Psoas muscle (tissue), 8 donors: ENCODE measurements around the gene RAB17. TPM values are rescaled to one million over a fixed set of nuclear protein-coding genes. Genes with fewer than 3 reads are reported as not detected.

Source experiments
- ATAC-seq, 4 donors: fragments of 200-7000 bp; cut with Tn5 transposase; one replicate each; pipeline ENCODE4 v1.9.1; 2020; ENCODE audit warnings: moderate library complexity in 3 of 4, mild to moderate bottlenecking in 2 of 4
- DNase-seq, 2 donors: peaks; one replicate each; pipeline ENCODE4 v3.0.0-alpha.2; 2020
- H3K27ac ChIP-seq: fragments of 200-600 bp; one replicate; pipeline ENCODE4 v1.8.0; 2022
- H3K27me3 ChIP-seq, 3 donors: fragments of 200-600 bp in 1 of 3; one replicate each; pipeline versions ENCODE4 v1.6.1 to v1.8.0; 2013 to 2022; ENCODE audit warnings: low read length in 2 of 3, mild to moderate bottlenecking in 2 of 3, moderate library complexity in 1 of 3; ENCODE audit not compliant: insufficient read depth in 3 of 3
- H3K36me3 ChIP-seq, 2 donors: fragments of 200-600 bp in 1 of 2; one replicate each; pipeline versions ENCODE4 v1.6.1 to v1.8.0; 2013 to 2022; ENCODE audit warnings: low read depth in 1 of 2, mild to moderate bottlenecking in 1 of 2, moderate library complexity in 1 of 2; ENCODE audit not compliant: insufficient read depth in 1 of 2
- H3K4me1 ChIP-seq: fragments of 200-600 bp; one replicate; pipeline ENCODE4 v1.8.0; 2022
- H3K4me3 ChIP-seq: fragments of 200-600 bp; one replicate; pipeline ENCODE4 v1.8.0; 2022; ENCODE audit warnings: mild to moderate bottlenecking
- H3K9me3 ChIP-seq: fragments of 200-600 bp; one replicate; pipeline ENCODE4 v1.8.0; 2022
- WGBS, 3 donors: extraction: QIAGEN DNeasy Blood & Tissue Kit; methylation state at CpG; one replicate each; pipeline versions ENCODE4 v1.1.6 to v1.1.7; 2013; 5-methylcytosine and 5-hydroxymethylcytosine counted together
- intact Hi-C, 2 donors: fragments of 100-400 bp; cut with DNase I; formaldehyde crosslinking; loops; one replicate each; pipeline versions ENCODE4 v1.11.0 to v1.14.2; 2022
- polyA plus RNA-seq, 3 donors: library from polyadenylated mRNA; stranded (reverse); fragments of 200-250 nt; gene quantifications; one replicate each; pipeline ENCODE4 v1.2.3, GENCODE V29; 2013
- total RNA-seq, 4 donors: library from RNA; stranded (reverse); fragmentation: NEBNext Ultra II Directional in 2 of 4; extraction: Animal tissue kit (Norgen Biotek cat#: 25700) in 2 of 4; gene quantifications; one replicate each; pipeline versions ENCODE4 v1.2.1 to v1.2.4, GENCODE V29; 2021 to 2023
- TF ChIP-seq, protein P1 (sequence below): fragments of 200-600 bp; IDR thresholded peaks from one replicate; pipeline ENCODE4 v1.8.0; 2022; ENCODE audit warnings: antibody characterized with exemption
- donor health status: healthy with polysubstance abuse.
- donor health status: DM: no; HTN: no; CAD: no; lungs with moderate emphysema.
- donor health status: Bipolar disorder and iron deficiency.
- donor health status: healthy.
- donor health status: DM: yes; HTN: yes; CAD: no.
- donor health status: DM: no; HTN: no; CAD: no.
- donor health status: DM: no; HTN: no; CAD: no.
- donor health status: DM: yes; HTN: yes; CAD: no.

Gene RAB17
- total and polyA plus RNA-seq, 7 donors, result 0.52 to 1.5 (median 1.2) TPM

DNA sequence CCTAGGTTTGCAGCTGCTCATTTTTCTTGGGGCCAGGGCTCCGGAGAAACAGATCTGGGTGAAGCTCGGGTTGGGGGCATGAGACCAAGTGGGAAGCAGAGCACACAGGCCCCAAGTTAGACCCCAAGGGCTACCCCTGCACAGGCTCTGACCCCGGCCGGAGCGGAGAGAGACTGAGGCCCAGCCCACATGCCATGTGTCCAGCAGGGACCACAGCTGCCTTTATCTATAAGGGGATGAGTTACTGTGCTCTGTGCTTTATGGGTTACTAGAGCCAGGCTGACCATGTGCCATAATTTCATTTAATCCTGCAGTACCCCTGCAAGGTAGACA lies 54.5 kb downstream of the RAB17 start:
- intact Hi-C loops, result no loop called here
- no peak for DNase-seq
- H3K4me3 ChIP-seq, result no peak overlapping the region
- H3K27me3 ChIP-seq, result no peaks in the 10 kb centered on the region
- 77 to 94% (median 93%) methylated on average over 5 of the region's 5 CpGs for WGBS, 3 donors
- H3K36me3 ChIP-seq, result no peaks in the 10 kb centered on the region
- no peak for ATAC-seq
- TF ChIP-seq, protein P1, sequence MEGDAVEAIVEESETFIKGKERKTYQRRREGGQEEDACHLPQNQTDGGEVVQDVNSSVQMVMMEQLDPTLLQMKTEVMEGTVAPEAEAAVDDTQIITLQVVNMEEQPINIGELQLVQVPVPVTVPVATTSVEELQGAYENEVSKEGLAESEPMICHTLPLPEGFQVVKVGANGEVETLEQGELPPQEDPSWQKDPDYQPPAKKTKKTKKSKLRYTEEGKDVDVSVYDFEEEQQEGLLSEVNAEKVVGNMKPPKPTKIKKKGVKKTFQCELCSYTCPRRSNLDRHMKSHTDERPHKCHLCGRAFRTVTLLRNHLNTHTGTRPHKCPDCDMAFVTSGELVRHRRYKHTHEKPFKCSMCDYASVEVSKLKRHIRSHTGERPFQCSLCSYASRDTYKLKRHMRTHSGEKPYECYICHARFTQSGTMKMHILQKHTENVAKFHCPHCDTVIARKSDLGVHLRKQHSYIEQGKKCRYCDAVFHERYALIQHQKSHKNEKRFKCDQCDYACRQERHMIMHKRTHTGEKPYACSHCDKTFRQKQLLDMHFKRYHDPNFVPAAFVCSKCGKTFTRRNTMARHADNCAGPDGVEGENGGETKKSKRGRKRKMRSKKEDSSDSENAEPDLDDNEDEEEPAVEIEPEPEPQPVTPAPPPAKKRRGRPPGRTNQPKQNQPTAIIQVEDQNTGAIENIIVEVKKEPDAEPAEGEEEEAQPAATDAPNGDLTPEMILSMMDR, result no peak
- no peaks in the 10 kb centered on the region for H3K4me1 ChIP-seq
- no peaks in the 10 kb centered on the region for H3K9me3 ChIP-seq
- no peak overlapping the region for H3K27ac ChIP-seq

DNA sequence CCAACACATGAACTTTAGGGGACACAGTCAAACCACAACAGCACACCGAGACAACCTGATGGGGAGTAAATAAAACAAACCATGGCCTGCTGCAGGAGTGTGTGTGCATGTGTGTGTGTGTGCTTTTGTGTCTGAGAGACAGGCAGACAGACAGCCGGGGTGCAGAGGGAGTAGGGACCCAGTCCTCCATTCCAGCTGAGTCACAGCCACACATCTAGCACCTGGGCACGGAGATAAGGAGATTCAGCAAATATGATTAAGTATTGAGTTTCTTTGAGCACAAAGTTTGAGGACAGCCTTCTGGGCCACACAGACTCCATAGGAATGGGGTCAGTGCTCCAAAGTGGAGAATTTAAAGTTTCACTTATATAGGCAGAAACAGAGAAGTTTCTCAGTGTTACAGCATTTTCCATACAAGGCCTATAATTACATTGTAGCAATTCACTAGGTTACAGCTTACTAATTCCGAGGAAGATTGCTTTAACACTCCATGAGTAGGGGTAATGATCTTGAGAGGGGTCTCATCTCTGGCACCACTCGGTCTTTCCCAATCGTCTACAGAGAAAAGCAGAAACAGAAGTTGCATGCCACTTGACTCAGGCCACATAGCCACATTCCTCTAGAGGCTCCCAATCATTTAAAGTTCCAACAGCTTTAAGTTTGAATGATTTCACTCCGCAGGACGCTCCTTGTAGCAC lies 55.0 kb downstream of the RAB17 start:
- intact Hi-C loops, result no loop called here
- ATAC-seq (no peak), DNase-seq (no peak)
- WGBS, 3 donors, result 92 to 94% (median 93%) methylated on average over 8 of the region's 8 CpGs
- Histone ChIP-seq H3K9me3 (no peaks in the 10 kb centered on the region), H3K4me1 (no peaks in the 10 kb centered on the region), H3K27me3 (no peaks in the 10 kb centered on the region), H3K27ac (no peak overlapping the region), H3K36me3 (no peaks in the 10 kb centered on the region), H3K4me3 (no peak overlapping the region)
- TF ChIP-seq, protein P1, result no peak

DNA sequence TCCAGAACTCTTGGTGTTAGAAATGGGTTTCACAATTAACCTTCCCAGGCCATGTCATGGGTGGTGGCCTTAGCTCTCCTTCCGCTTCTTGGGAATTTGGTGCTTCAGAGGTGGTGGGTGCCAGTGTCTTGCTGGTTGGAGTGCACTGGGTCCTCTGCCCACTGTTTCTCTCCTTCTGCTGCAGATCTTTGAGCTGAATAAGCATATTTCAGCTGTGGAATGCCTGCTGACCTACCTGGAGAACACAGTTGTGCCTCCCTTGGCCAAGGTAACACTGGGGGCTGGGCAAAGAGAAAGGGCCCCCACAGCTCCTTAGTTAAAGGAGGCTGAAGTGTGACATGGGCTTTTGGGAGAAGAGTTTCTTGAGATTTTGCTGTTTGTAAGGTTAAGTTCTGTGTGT lies 56.2 kb downstream of the RAB17 start:
- intact Hi-C loops, result no loop called here
- ATAC-seq, result no peak
- 95 to 100% (median 100%) methylated on average over 1 of the region's 1 CpG for WGBS, 3 donors

DNA sequence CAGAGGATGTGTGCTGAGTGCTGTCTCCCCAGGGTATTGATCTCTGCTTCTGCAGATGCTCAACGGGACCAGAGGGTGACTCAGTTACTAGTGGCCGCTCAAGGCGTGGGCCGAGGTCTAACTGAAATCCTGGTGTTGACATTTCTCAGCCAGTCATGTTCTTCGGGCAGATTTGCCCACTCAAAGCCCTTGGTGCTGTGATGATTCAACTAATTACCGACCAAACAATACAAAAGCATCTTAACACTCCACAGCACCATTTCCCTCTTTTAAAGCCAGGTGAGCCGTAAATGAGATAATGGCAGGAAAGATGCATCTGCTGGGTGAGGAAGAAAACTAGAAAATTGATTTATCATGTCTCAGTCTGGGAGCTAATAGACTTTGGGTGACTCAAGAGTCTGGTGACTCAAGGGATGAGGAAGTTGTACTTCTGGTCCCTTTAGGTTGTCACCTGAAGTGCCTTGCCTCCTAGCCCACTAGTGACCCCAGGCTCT lies 56.8 kb downstream of the RAB17 start:
- WGBS, 3 donors, result 89 to 90% (median 90%) methylated on average over 7 of the region's 7 CpGs
- Histone ChIP-seq H3K27me3 (no peaks in the 10 kb centered on the region), H3K4me3 (no peak overlapping the region)

More for the DNA sequence above, 56.2 kb downstream of the RAB17 start:
- Histone ChIP-seq H3K36me3 (no peaks in the 10 kb centered on the region), H3K27ac (no peak overlapping the region), H3K4me3 (no peak overlapping the region), H3K9me3 (no peaks in the 10 kb centered on the region), H3K27me3 (no peaks in the 10 kb centered on the region), H3K4me1 (no peaks in the 10 kb centered on the region)
- DNase-seq, result no peak
- TF ChIP-seq, protein P1, result no peak

More for the DNA sequence above, 56.8 kb downstream of the RAB17 start:
- H3K36me3 ChIP-seq, result no peaks in the 10 kb centered on the region
- ATAC-seq (no peak), DNase-seq (no peak)
- H3K27ac ChIP-seq, result no peak overlapping the region
- no peaks in the 10 kb centered on the region for H3K9me3 ChIP-seq
- H3K4me1 ChIP-seq, result no peaks in the 10 kb centered on the region
- TF ChIP-seq, protein P1, result no peak
- intact Hi-C loops, result no loop called here
